OCI-LY3 (cell line): ENCODE measurements around the gene MAGEA9B.

Source experiments
- CTCF ChIP-seq: fragments of 200-600, 300-600 bp; sonication (generic); IDR thresholded peaks from 2 replicates; pipeline ENCODE4 v1.5.1; 2014; ENCODE audit warnings: antibody characterized with exemption, low read length, low read depth
- EZH2phosphoT487 ChIP-seq: fragments of 200-600 bp; shearing (Covaris generic); IDR thresholded peaks from 2 replicates; pipeline ENCODE4 v1.6.1; 2018; ENCODE audit warnings: antibody characterized with exemption, mixed run types, low read depth

- TF ChIP-seq CTCF (no peak), EZH2phosphoT487 (no peak)
Observed at GRCh38 chrX:149539283-149540130, 47.8 kb downstream of the MAGEA9B start.
